ENCODE results near the gene MMGT1.
"Not testable (repeated sequence)": the region's sequence is repeated elsewhere in the genome, so short reads cannot be mapped to it uniquely, and the experiment has no call there.

Gene MMGT1

GRCh38 chrX:135923353-135923752 is 50.4 kb downstream of the MMGT1 start:
- no peak for DNase-seq (ENCODE audit: low read depth in 2 of 2)

DNA sequence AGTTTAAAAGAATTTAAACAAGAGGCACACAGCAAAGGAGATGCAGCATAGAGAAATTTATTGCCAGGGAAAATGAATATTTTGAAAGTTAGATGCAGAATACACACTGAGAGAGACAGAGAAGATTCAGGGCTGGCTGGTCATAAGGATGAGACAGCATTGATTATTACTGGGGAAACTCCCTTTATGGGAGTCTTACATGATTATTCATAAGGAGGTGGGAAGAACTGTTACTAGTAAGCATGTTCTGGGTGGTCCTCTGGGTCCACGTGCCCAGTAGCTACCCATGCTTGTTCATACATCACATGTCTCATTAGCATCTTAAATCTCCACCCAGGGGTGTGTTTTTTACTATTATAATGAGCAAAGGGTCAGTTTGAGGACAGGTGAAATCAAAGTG is 53.3 kb downstream of the MMGT1 start:
- not testable (repeated sequence) for DNase-seq (ENCODE audit: low read depth in 2 of 2)

DNA sequence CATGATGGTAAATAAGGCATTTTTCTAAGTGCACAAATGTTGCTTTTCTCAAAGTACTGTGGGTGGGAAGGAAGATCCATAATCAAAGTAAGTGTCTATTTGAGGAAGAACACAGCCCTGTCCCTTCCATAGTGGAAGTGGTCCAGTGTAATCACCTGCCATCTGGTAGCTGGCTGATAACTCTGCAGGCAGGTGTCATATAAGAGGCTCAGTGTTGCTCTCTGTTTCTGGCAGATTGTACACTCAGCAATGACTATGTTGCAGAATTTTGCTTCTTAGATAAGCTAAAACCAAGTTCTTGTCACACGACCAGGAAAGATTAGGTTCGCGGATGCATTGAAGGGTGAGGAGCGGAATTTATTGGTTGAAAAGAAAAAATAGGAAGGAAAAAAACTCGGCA is 59.4 kb downstream of the MMGT1 start:
- DNase-seq (ENCODE audit: low read depth in 2 of 2) = no peak

All from stimulated activated CD8-positive, alpha-beta memory T cell treated with anti-CD3 and anti-CD28 coated beads, Interleukin-7, amount 100 ng/mL, for 1 hour (primary cell).